ENCODE results near the gene JDP2. TPM values are rescaled to one million over a fixed set of nuclear protein-coding genes. Genes with fewer than 3 reads are reported as not detected.
A peak's percentile ranks its signal among the peaks of the same experiment; 100 is the strongest.

JDP2 gene
- total RNA-seq, 1 experiment from 2014 or later = 5.9 TPM

DNA sequence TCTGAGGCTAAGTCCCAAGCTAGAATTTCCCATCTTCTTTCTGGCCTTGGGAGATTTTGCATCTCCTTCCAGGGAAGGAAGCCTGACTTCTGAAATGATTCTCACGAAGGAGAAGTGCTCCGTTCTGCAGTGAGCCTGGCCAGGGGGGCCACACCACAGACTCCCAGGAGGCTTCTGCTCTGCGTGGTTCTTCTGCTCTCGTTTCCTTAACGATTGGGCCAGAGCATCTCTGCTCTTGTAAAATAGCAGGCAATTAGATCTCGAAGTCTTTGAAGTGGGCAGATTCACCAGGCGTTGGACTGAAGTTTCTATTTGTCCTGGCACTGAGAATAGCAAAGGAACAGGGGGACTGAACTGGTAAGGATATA is 87.8 kb downstream of the JDP2 start:
- POLR2A ChIA-PET (ENCODE audit: low non-redundant PET) = no interaction called here
- intact Hi-C loops (cut with micrococcal nuclease; ENCODE audit: unreplicated experiment) = no loop called here
- CTCF ChIA-PET = no interaction called here

DNA sequence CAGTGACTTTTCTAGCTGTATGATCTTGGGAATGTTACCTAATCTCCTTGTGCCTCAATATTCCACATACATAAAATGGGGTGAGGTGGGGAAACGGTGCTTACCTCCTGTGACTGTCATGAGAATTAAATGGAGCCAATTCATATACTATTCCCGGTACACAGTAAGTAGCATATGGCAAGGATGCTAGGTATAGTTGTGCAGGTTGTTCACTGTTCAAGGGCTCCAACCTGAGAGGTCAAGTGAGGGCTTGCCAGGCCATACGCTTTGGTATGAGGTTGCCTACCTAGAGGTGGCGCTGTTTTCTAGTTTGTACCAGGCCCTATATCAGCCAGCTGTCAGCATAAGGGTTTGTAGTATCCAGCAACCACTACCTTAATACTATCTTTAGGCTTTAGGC is 90.8 kb downstream of the JDP2 start:
- no peaks in the 10 kb centered on the region for H3K9me3 ChIP-seq (ENCODE audit: low read depth, low read length, poor library complexity, severe bottlenecking)
- TF ChIP-seq, protein P1, sequence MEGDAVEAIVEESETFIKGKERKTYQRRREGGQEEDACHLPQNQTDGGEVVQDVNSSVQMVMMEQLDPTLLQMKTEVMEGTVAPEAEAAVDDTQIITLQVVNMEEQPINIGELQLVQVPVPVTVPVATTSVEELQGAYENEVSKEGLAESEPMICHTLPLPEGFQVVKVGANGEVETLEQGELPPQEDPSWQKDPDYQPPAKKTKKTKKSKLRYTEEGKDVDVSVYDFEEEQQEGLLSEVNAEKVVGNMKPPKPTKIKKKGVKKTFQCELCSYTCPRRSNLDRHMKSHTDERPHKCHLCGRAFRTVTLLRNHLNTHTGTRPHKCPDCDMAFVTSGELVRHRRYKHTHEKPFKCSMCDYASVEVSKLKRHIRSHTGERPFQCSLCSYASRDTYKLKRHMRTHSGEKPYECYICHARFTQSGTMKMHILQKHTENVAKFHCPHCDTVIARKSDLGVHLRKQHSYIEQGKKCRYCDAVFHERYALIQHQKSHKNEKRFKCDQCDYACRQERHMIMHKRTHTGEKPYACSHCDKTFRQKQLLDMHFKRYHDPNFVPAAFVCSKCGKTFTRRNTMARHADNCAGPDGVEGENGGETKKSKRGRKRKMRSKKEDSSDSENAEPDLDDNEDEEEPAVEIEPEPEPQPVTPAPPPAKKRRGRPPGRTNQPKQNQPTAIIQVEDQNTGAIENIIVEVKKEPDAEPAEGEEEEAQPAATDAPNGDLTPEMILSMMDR (conservative IDR thresholded peaks at IDR 0.05; ENCODE audit: low read depth, low read length) = peak; percentile 47
- TF ChIP-seq EZH2 (IDR thresholded peaks at IDR 0.05; ENCODE audit: borderline replicate concordance, low read depth, low read length, poor library complexity, severe bottlenecking) = no peak
- H3K4me1 ChIP-seq (ENCODE audit: insufficient read depth, low read length, poor library complexity, severe bottlenecking) = no peaks in the 10 kb centered on the region
- POLR2A ChIA-PET (ENCODE audit: low non-redundant PET) = no interaction called here
- no TSS peak for BruUV-seq (replicated peaks)
- H3K27me3 ChIP-seq (replicated peaks; ENCODE audit: insufficient read depth, low read depth, low read length, poor library complexity) = no peaks in the 10 kb centered on the region
- intact Hi-C loops (cut with micrococcal nuclease; ENCODE audit: unreplicated experiment) = no loop called here
- no peak overlapping the region for H3K4me3 ChIP-seq (ENCODE audit: low read depth, low read length, poor library complexity, severe bottlenecking)
- no peak overlapping the region for H3K27ac ChIP-seq (ENCODE audit: low read depth, low read length, poor library complexity, severe bottlenecking)
- DNase-seq (ENCODE audit: low spot score) = peak; percentile 23
- H3K36me3 ChIP-seq (ENCODE audit: insufficient read depth, low read length, poor library complexity, severe bottlenecking) = no peaks in the 10 kb centered on the region
- CTCF ChIA-PET = interaction anchor here (0.6 kb wide), 1 partner anchor 35 kb away, joined by 6 read pairs; no protein-coding TSS in a partner anchor

More for the DNA sequence above, 87.8 kb downstream of the JDP2 start:
- Histone ChIP-seq H3K4me1 (ENCODE audit: insufficient read depth, low read length, poor library complexity, severe bottlenecking) (no peaks in the 10 kb centered on the region), H3K4me3 (ENCODE audit: low read depth, low read length, poor library complexity, severe bottlenecking) (no peak overlapping the region), H3K36me3 (ENCODE audit: insufficient read depth, low read length, poor library complexity, severe bottlenecking) (no peaks in the 10 kb centered on the region), H3K27ac (ENCODE audit: low read depth, low read length, poor library complexity, severe bottlenecking) (no peak overlapping the region), H3K9me3 (ENCODE audit: low read depth, low read length, poor library complexity, severe bottlenecking) (no peaks in the 10 kb centered on the region), H3K27me3 (replicated peaks; ENCODE audit: insufficient read depth, low read depth, low read length, poor library complexity) (no peaks in the 10 kb centered on the region)
- no peak for DNase-seq (ENCODE audit: low spot score)
- TF ChIP-seq, protein P1 (conservative IDR thresholded peaks at IDR 0.05; ENCODE audit: low read depth, low read length) = no peak
- TF ChIP-seq EZH2 (IDR thresholded peaks at IDR 0.05; ENCODE audit: borderline replicate concordance, low read depth, low read length, poor library complexity, severe bottlenecking) = no peak
- BruUV-seq (replicated peaks) = no TSS peak

DNA sequence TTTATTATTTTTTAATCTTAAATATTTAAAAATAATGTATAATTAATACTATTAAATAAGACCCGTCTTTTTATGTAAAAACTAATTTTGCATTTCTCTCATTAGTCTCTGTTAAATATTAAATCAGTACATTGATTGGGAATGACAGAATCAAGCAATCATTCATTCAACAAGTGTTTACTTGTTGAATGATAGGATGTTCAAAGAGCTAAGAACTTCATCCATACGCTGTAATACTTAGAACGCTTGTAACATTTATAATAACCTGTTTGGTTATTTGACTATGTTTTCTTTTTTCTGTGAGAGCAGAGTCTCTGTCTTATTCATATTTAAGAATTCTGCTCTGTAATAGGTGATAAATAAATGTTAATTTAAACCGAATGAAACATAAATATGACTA is 91.6 kb downstream of the JDP2 start:
- Histone ChIP-seq H3K9me3 (ENCODE audit: low read depth, low read length, poor library complexity, severe bottlenecking) (no peaks in the 10 kb centered on the region), H3K36me3 (ENCODE audit: insufficient read depth, low read length, poor library complexity, severe bottlenecking) (no peaks in the 10 kb centered on the region), H3K4me1 (ENCODE audit: insufficient read depth, low read length, poor library complexity, severe bottlenecking) (no peaks in the 10 kb centered on the region), H3K4me3 (ENCODE audit: low read depth, low read length, poor library complexity, severe bottlenecking) (no peak overlapping the region), H3K27ac (ENCODE audit: low read depth, low read length, poor library complexity, severe bottlenecking) (no peak overlapping the region), H3K27me3 (replicated peaks; ENCODE audit: insufficient read depth, low read depth, low read length, poor library complexity) (no peaks in the 10 kb centered on the region)
- ChIA-PET CTCF (no interaction called here), POLR2A (ENCODE audit: low non-redundant PET) (no interaction called here)
- no TSS peak for BruUV-seq (replicated peaks)
- no peak for TF ChIP-seq EZH2 (IDR thresholded peaks at IDR 0.05; ENCODE audit: borderline replicate concordance, low read depth, low read length, poor library complexity, severe bottlenecking)
- TF ChIP-seq, protein P1 (conservative IDR thresholded peaks at IDR 0.05; ENCODE audit: low read depth, low read length) = no peak
- DNase-seq (ENCODE audit: low spot score) = no peak
- intact Hi-C loops (cut with micrococcal nuclease; ENCODE audit: unreplicated experiment) = no loop called here
